Activated T-helper 1 cell treated with Interleukin-2 at 50 U/mL for 16 hours (primary cell): ENCODE measurements around the gene TAOK1.
A peak's percentile ranks its signal among the peaks of the same experiment; 100 is the strongest.
"Not testable (repeated sequence)": the region's sequence is repeated elsewhere in the genome, so short reads cannot be mapped to it uniquely, and the experiment has no call there.

ENCODE experiments used
- DNase-seq: peaks from one replicate; pipeline ENCODE4 v3.0.0-alpha.2; 2020; ENCODE audit warnings: low read depth

The TAOK1 gene

DNA sequence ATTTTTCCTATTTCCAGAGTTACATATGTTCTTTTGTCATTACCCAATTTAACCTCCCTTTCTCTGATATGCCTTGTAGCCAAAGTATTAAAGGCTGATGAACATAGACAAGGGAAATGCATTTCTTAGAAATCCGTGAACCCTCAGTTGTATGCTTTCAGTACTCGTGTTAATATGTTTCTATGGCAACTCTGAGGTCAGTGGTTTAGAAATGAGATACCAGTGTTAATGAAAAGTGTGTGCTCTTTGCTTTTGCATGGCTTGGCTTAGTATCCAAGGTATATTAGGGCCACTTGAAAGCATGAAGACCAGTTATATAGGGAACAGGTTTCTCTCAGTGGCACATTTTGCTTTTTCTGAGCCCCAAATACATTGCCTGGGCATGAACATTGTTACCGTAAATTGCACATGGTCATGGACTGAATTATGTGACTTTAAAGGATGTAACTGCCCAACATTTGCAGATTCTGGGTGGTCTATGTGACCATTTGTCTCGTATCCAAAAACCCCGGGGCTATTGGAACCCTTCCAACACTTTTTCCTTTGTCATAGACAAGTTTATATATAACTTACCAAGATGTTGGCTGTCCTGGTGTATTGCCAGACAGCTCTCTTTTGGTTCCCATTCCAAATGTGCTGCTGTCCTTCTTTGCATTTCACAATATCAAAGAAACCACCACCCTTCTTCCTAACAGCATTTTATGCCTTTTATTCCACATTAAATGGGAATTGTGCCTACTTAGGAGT is 159.2 kb downstream of the TAOK1 start:
- DNase-seq, result no peak

DNA sequence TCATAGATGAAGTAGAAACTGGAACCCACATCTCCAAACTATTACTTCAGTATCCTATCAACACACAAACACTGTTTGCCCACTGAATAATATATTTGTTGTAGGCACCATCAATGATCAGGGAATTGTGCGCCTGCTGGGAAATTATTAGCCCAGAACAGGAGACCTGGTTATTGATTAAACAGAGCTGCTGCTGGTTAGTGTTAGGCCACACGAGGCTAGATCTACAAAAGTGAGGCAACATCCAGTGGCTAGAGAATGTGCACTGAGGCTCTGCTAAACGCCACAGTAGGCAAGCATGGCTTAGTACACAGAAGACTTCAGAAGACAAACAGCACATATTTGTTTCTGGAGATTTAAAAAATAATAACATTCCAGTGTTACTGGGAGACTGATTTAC is 165.7 kb downstream of the TAOK1 start:
- no peak for DNase-seq

DNA sequence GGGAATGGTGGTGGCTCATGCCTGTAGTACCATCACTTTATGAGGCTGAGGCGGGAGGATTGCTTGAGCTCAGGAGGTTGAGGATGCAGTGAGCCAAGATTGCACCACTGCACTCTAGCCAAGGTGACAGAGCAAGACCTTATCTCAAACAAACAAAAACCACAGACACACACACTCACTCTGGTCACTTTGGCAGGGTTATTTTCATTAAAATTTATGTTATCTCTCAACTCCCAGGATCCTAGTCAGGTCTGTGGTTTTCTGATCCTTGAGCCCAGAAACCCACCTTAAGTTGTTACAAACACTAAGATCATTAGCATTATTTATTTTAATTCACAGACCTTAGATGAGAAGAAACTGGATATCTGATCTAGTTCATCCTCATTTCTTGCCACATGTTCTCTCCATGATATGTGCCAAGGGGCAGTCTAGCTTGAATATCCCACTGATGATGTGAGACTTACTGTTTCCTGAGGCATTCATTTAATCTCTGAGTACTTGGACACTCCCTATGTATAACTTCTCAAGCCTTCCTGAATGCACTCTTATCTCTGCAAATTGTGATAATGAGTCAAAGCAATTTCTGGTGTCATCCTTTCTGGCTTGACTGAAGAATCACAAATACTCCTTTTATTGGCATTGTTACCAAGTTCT is 167.0 kb downstream of the TAOK1 start:
- DNase-seq, result no peak

DNA sequence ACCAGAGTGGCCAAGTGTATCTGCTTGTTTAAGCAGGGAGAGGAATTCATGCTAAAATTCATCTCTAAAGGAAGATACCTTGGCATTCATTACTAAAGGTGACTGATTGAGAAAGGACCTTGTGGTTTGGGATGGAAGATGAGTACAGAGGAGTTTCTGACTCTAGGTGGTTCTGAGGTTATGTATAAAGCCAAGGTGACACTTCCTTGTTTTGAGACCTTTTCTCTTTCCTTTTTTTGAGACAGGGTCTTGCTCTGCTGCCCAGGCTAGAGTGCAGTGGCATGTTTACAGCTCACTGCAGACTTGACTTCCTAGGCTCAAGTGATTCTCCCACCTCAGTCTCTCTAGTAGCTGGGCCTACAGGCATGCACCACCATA is 167.6 kb downstream of the TAOK1 start:
- DNase-seq, result no peak

DNA sequence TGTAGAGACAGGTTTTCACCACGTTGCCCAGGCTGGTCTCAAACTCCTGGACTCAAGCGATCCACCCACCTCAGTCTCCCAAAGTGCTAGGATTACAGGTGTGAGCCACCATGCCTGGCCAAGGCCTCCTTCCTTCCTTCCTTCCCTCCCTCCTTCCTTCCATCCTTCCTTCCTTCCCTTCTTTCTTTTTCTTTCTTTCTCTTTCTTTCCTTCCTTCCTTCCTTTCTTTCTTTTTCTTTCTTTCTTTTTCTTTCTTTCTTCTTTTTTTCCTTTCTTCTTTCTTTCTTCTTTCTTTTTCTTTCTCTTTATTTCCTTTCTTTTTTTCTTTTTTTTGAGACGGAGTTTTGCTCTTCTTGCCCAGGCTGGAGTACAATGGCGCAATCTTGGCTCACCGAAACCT is 168.0 kb downstream of the TAOK1 start:
- not testable (repeated sequence) for DNase-seq

DNA sequence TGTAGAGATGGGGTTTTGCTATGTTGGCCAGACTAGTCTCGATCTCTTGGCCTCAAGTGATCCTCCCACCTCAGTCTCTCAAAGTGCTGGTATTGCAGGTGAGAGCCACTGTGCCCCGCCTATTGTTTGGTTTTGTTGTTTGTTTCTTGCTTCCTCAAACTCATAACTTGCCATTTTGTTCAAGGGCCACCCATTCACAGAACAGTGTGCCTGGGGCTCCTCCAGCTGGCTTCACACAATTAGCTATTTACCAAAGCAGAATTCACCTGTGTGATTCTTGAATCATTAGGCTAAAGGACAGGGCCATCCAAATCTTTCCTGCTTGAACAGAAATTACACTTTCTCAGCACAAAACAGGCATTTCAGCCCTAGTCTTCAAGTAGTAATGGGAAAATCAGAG is 169.5 kb downstream of the TAOK1 start:
- DNase-seq, result no peak

DNA sequence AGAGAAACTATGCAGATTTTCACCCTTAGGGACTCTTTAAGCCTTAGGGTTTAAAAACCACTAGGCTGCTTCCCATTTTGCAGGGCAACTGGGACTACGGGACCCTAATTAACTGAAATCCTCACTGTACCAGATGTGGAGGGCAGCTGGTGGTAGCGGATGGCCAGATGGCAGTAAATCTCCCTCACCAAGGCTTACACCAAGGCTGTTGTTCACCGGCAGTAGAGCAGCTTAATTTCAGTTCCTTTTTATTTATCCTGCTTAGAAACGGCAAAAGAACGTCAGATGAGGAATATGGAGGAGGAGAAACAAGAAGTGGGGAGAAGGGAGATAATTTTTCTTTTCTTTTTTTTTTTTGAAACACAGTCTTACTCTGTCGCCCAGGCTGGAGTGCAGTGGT is 170.2 kb downstream of the TAOK1 start:
- no peak for DNase-seq

DNA sequence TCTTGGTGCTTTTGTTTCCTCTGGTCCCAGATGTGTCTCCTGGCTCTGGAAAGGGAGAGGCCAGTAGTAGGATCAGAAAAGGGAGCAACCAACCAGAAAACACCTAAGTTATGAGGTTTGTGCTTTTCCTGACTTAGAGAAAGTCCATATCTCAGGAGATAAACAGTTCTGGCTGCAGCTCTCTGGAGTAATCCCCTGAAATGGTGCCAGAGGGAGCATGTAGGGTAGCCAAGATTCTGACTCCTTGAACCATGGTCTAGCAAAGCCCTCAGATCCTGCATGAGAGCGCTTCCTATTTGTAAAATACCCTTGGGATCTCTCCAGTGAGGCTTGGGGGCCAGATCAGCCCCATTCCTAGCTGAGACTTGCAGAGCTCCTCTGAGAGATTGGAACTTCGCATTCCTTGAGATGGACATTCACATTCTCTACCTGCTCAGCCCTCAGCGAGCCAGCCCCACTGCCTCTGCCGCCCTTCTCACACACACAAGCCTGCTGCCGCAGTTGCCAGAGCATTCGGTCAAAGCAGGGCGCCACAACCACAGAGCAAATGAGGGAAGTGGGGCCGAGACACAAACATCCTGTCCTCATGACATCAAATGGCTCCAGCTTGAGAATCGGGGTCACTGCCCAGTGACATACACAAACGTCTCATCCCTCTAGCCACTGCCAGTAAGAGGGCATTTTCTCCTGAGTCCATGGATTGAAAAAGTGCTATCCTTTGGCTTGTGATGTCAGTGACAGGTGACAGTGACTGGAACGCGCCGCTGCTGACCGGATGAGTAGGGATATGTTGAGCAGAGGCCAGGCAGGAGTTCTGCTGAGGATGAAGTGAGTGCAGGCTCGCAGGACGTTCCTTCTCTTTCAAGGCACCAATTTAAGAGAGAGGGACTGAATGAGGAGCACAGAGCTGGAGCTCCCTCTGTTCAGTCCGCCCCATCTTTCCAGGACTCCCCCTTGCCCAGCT is 171.7 kb downstream of the TAOK1 start:
- DNase-seq, result no peak

DNA sequence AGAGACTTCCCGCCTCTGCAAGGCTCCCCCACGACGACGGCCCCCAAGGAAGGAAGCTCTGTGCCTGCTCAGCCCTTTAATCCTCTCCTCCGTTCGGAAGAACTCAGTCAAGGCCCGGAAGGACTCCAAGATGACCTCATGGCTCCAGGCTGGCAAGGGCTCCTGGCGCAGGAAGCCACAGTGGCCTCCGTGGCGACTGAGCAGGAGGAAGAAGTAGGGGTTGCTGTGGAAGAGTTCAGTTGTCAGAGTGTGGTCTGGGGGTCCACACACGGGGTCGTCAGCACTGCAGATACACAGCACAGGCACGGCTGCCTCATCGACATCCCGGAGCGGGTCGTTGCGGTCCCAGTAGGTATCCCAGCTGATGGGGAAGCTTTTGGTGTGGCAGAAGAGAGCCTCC is 172.5 kb downstream of the TAOK1 start:
- DNase-seq, result no peak

DNA sequence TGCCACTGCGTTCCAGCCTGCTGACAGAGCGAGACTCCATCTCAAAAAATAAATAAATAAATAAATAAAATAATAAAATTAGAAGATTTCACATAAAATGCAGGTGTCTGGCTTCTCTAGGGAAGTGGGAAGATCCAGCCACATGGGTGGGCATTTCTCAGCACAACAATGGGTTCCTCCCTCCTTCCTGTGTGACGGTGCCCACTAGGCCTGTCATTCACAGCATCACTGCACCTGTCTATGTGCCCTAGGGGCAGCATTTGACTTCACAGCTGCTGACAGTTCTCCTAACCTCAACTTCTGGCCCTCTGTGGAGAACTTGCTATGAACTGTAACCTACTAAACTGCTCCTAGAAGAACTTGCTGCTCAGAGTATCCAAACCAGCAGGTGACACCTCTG is 173.7 kb downstream of the TAOK1 start:
- DNase-seq, result no peak

DNA sequence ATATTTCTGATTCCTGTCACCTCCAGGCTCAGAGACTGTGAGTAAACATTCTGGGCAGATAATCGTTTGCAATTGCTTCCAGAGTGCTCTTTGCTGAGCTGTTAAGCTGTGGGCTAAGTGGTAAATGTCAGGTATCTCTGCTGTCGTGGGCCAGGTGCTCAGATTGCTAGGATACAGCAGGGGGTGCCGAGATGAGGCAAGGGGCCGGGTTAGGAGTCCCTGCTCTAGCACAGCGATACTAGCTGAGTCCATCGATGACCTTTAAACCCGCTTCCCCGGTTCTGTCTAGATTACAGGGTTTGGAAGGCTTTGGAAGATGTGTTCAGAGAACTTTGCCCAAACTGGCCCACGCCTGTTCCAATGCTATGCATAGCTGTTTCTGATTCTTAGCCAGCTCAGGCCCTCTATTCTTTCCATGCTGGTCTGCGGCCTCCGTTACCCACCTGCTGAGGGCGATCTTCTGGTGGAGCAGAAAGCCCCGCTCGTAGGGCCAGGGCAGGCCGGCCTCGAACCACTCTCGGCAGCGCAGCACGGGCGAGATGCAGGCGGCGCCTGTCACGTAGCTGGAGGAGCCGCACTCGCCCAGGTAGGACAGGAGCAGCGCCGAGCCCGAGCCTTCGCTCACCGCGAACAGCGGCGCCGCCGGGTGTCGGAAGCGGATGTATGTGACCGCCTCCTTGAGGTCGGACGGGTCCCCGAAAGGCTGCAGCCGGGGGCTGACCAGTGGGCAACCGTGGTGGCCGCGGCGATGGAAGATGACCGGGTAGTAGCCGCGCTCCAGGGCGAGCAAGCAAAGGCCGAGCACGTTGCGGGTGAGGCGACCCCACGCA is 175.7 kb downstream of the TAOK1 start:
- DNase-seq, result peak; percentile 52

DNA sequence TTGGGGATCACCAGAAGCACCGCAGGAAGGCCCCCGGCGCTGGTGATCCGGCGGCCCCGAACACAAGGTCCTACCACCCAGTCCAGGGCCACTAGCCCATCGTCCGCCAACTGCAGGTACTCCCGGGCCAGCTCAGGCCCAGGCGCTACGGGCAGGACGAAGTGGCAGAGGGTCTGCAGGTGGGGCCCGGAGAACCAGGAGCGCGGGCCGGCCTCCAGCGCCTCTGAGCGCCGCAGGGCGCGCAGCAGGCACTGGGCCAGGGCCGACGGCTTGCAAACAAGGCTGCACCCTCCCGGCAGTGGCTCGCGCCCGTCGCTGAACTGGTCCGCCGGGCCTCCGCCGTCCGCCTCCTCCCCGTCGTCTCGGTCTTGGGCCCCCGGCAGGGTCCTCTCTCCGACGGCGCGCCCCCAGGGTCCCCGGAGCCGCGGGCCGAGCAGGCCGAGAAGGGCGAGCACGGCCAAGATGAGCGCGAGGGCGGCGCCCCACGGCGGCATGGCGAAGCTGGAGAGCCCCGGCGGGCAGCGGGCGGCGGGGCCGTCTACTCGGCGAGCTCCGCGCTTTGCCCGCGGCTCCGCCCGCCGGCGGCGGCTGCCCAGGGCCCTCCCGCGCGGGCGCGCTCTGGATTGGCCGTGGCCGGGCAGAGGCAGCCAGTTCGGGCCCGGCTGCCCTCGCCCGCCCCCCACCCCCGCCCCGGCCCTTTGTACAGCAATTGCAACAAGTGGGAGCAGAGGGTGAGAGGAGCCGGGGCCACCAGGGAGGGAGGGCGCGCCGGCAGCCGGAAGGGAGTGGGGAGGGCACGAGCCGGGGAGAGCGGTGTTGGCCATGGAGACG is 176.5 kb downstream of the TAOK1 start, which contains the start of gene ABHD15:
TSS of gene ABHD15 (minus strand) at position 565 of the 831 bp plus-strand sequence. CDS start at position 494, 71 bp downstream.
- DNase-seq, result peak; percentile 46

DNA sequence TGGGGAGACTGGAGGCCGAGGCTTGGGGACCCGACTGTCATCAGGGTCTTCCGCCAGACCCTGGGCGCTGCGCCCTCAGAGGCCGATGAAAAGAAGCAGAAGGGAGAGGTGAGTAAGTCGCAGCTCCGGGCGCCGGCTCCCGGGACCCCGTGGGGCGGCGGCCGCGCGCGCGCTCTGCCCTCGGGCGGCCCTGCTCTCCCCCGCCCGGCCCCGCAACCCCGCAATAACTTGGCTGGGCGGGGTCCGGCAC is 177.1 kb downstream of the TAOK1 start:
- DNase-seq, result no peak

DNA sequence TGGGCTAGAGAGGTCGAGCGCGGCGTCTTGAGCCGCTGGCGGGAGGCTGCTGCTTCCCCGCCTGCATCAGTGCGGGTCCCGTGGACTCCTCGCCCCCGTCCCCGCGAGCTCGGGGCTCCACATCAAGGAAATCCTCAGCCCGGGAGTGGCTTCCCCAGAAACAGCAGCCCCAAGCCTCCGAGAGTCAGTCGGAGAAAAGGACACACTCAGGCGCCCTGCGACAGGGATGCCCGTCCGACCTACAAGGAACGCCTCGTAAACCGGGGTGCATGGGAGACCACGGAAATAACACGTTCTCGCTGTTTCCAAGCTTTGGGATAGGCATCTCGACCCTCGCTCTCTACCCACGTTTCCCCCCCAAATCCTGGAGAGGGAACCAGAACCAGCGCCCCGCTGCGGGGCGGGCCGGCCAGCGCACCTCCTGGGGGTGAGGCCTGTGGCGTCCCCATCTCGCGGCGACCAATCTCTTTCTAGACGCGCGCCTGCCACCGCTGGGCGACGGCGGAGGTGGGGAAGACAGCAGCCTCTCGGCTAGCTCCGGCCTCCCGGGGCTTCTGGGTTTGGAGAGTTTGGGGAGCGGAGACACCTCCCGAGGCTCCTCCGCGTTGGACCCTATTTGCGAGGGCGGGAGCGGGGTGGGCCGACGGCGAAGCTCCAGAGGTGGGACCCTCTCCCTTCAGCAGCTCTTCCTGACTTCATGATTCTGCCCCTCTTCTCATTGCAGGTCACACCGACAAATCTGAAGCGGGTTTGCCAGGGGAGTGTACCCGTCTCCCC is 177.6 kb downstream of the TAOK1 start:
- peak; percentile 69 for DNase-seq

DNA sequence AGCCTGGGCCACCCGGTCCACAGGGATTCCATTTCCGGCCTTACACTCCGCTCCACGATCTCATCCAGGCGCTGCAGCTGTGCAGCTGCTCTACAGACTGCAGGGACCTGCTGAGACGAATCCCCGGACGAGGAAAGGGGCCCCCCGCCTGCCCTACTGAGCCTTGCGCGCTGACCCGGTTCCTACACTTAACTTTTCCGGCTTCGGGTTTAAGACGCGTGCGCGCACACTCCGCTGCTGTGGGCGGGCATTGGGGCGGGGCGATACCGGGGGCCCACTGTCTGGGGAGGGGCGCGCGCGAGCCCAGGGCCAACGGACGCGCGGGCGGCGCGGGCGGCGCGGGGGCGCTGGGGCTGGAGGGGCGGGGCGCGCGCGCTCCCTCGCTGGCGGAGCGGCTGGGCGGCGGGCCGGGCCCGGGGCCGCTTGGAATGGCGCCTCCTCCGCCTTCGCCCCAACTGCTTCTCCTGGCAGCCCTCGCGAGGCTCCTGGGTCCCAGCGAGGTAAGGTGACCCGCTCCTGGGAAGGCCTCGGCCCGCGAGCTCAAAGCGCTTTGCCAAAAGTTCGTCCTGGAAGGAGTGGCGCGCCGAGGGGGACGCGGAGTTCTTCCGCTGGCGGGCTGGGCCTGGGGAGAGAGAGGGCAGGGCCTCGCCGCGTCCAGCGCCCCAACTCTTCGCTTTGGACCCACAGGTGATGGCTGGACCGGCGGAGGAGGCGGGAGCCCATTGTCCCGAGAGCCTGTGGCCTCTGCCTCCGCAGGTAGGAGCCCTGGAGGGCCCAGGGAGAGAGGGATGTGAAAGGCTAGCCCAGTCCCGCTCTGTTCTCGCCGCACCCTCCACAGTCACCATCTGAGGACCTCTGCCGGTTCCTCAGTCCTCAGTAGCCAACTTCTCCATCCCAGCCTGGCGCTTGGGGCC is 178.4 kb downstream of the TAOK1 start, which contains the start of gene TP53I13:
TSS of gene TP53I13 (plus strand) at position 371 of the 914 bp plus-strand sequence. CDS start at position 429, 58 bp downstream.
- peak; percentile 82 for DNase-seq

DNA sequence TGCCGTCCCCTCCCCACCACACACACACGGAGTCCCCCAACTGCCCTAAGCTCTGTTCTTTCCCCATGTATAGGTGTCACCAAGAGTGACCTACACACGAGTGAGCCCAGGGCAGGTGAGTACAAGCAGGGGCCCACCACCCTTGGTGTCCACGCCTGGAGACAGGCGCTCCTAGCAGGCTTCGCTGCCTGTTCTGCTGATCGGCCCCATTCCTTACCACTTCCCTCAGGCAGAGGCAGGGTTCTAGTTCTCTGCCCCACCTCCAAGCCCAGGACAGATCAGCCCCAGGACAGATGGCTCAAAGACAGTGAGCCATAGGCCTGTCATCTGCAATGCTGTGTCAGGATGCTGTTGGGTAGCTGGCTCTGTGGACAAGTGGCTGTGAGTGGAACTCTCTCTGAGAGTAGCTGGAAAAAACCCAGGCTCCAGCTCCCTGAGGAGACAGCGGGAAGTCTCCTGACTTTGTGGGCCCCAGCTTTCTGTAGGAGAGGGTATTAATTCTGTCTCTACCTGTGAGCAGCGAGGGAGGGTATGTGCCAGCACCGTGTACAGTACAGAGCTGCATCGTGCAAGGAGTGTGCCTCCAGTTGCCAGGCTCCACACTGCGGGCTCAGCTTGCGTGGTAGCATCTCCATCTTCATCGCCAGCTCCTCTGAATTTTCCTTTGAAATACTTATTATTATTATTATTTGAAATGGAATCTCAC is 179.2 kb downstream of the TAOK1 start:
- DNase-seq, result no peak

DNA sequence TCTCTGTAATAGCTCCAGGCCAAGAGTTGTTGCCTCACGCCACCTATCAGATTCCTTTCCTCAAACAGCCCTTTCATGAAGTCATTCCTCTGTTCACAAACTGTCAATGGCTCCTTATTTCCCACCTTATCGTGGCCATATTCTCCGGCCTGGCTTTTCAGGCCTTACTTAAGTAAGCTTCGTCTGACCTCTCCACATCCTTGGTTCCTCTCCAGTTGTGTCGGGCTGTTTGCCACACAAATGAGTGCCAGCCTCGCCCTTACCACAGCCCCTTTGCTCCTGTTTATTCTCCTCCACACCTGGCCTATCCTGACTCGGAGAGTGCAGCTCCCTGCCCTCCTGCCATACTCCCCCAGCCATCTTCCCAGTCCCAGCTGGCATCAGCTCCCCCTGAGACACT is 180.4 kb downstream of the TAOK1 start:
- no peak for DNase-seq

DNA sequence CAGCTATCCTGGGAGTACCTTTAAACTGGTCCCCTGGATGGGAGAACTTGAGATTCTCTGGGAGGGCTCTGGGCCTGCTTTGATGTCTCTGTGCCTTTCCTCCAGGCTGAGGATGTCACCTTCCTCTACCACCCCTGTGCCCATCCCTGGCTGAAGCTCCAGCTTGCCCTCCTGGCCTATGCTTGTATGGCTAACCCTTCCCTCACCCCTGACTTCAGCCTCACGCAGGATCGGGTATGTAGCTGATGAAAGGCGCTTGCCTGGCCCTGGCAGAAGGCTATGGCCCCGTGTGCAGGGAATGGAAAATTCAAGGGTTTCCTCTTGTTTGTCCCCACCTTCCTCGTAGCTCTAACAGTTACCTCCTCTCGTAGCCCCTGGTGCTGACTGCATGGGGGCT is 181.3 kb downstream of the TAOK1 start:
- DNase-seq, result no peak
